GM21390 (cell line): ENCODE measurements around the gene TNFAIP8L2.

Experiments used
- ATAC-seq: cut with Tn5 transposase; IDR thresholded peaks from one replicate; pipeline ENCODE4 v1.9.1; 2021; ENCODE audit not compliant: unreplicated experiment

Gene TNFAIP8L2

GRCh38 chr1:151156515-151156819 is at the start of gene TNFAIP8L2:
Gene TNFAIP8L2, plus strand, starts transcription at chr1:151156649. Its CDS starts 2,049 bp downstream, at chr1:151158698.
- ATAC-seq: peak; percentile 76

DNA sequence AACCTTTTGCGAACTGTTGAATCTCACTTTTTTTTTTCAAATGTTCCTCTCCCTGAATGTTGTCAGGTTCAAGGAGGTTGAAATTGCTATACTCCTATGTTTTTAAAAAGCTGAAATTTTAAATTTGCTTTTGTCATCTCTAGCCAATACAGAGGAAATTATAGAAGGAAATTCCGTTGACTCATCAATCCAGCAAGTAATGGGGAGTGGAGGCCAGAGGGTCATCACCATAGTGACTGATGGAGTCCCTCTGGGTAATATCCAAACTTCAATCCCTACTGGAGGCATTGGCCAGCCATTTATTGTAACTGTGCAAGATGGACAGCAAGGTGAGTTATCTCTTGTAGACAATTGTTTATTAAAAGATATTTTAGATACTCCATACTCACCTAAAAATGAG is 49.6 kb upstream of the TNFAIP8L2 start:
- no peak for ATAC-seq

- no peak for ATAC-seq
These were observed 48.1 kb upstream of the TNFAIP8L2 start for GRCh38 chr1:151108331-151108730.

DNA sequence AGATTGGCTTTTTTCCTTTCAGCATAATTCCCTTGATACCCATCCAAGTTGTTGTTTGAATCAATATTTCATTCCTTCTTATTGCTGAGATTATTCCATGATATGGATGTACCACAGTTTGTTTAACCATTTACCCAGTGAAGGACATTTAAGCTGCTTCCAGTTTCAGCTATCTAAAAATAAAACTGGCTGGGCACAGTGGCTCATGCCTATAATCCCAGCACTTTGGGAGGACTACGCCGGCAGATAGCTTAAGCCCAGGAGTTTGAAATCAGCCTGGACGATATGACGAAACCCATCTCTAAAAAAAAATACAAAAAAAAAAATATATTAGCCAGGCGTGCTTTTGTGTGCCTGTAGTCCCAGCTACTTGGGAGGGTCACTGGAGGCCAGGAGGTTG is 42.6 kb upstream of the TNFAIP8L2 start:
- no peak for ATAC-seq

- no peak for ATAC-seq
These were observed 31.6 kb upstream of the TNFAIP8L2 start for GRCh38 chr1:151124763-151125403.

DNA sequence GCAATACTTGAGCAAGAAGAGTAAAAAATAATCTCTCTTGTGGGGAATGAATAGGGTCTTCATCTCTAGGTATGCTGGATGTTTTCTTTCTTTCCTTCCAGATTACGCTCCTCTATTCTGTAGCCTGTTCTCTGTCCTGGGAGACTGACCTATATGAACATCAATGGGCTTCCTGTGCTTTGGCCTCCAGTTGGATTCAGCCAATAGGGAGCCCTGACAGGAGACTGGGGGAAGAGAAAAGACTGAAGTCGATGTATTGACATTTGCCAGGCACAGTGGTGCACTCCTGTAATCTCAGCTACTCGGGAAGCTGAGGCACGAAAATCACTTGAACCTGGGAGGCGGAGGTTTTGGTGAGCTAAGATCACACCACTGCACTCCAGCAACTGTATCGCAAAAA is 27.6 kb upstream of the TNFAIP8L2 start:
- no peak for ATAC-seq

DNA sequence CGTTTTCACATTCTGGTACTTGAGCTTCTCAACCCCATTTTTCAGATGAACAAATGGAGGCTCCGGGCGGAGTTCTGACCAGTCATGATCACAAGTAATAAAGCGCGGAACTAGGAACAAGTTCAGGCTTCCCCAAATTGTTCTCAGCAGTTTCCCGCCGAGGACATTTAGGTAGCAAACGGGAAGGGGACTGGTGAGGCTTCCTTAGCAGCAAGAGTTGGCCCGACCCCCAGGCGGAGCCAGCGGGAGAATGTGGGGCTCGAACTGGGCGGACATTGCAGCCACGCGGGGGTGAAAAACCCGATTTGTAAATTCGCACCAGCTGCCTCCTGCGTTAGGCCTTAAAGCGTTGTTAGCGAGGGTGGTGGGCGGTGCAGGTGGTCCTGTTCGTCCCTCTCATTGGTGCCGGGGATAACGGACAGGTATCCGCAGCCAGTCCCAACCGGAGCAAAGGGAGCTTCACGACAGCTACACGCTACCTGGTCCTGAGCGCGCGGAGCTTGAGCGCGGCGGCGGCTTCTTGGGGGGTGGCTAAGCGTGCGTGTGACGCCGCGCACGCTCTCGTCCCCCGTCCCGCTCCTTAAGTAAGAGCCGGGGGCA is 25.4 kb upstream of the TNFAIP8L2 start:
- no peak for ATAC-seq

- no peak for ATAC-seq
These were observed 24.6 kb upstream of the TNFAIP8L2 start for GRCh38 chr1:151131701-151132334.

- ATAC-seq: no peak
These were observed 24.0 kb upstream of the TNFAIP8L2 start for GRCh38 chr1:151132335-151133017.

DNA sequence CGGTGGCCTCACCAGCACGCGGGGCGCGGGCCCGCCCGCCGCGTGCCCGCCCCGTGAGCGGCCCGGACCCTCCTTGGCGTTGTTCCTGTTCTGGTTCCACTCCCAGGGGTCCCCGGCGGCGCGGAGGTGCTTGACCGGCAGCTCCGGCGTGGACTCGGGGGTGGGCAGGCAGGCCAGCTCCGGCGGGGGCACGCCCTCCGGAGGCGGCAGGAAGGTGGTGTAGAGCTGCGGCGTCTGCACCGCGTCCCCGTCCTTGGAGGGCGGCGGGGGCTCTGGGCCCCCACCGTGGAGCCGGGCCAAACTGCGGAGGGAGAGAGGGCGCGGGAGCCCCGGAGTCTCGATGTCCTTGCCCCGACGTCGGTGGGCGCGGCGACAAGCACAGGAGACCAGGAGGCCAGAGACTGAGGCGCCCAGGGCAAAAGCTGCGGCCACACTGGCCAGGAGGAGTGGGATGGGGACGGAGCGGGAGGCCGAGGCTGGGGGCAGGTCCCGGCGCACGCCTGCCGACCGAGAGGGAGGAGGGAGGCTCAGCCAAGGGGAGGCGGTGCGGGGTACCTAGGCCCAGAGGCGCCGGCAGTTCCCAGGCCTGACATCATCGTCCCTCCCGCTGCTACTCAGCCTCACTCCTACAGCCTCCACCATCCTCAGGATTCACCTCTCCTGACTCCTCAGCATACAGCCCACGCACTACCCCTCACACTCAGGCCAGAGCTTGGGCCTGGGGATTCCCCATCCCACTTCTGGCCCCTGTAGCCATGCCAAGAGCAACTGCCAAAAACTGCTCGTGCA is 23.2 kb upstream of the TNFAIP8L2 start:
- ATAC-seq: no peak

GRCh38 chr1:151134396-151134795 is 22.1 kb upstream of the TNFAIP8L2 start:
- ATAC-seq: no peak

GRCh38 chr1:151134991-151135390 is 21.5 kb upstream of the TNFAIP8L2 start:
- ATAC-seq: no peak

DNA sequence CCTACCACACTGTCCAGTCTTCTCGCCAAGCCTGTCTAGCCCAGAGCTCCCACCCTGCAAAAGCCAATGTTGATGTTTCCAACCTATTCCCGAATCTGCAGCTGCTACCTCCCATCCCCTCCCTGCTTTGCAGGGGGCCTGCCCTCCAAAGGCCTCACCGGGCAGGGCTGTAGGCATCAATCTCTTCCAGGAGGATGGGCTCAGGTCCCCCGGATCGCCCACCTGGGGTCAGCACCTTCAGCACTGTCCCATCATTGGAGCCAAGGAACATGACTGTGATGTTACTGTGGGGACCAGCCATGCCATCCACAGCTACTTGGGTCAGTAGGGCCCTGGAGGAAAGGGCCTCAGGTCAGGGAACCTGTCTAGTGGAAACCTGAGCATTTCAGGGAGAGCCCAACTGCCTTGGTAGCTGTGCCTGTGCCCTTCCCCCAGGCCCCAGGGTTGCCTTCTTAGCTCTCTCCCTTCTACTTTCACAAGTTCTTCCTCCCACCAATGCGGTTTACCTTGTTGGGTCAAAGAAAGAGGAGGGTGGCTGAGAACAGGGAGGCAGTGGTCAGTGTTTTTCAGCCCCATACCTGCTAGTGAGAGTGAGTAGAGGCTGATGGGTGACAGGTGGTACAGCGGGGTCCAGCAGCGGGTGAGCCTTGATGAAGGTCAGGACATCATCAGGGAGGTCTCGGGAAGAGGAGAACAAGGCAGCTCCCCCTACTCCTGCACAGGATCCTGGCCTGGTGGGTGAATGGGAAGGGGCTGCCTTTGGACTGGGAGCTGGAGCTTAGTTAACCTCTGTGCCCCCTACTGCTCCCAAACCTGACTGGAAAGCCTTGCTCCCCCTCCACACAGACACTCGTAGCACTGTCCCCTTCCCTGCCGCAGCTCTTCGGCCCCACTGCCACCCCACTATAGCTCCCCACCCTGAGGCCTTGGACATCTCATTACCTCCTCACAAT is 20.7 kb upstream of the TNFAIP8L2 start:
- ATAC-seq: no peak

DNA sequence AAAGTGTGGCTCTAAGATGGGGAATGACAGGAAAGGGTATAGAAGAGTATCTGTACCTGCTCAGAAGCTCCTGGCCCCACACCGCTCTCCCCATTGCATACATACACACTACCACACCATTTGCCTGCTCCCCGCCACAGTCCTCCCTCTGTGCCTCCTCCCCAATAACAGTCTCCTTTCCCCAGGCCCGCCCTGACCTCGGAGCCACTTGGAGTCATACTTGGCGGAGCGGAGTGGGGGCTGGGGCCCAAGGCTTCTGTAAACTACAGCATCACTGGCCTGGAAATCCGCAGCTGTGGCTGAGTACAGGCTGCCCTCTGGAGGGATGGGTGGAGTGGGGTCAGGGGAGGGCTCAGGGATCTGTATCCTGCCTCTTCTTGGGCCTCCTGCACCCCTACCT is 18.7 kb upstream of the TNFAIP8L2 start:
- ATAC-seq: no peak

DNA sequence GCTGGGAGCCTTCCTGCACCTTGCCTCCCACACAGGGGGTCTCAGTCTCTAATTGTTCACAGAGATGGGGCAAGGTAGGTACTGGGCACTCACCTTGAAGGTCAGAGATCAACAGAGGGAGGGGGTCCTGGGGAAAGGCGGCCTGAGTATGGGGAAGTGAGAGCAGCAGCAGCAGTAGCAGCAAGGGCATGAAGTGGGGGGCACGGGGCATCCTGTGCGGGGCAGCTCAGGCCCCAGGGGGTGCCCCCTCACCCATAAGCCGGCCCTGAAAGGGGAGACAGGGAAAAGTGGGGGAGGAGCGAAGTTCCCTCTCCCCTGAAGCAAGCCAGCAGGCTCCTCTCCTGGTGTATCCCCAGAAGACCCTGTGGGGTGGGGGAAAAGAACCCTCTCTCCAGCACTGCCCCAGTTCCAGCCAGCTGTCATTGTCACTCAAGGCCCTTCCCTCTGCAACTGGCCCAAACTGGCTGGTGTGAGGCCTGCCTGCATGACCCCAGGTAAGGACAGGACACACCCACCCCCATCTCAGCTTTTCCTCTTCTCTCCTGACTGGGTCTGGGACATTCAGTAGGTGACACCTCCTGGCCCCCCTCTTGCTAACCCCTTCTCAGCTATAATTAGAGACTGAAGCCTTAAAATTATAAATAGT is 13.9 kb upstream of the TNFAIP8L2 start:
- no peak for ATAC-seq

- no peak for ATAC-seq
These were observed 13.4 kb upstream of the TNFAIP8L2 start for GRCh38 chr1:151143057-151143435.

- ATAC-seq: no peak
These were observed 12.5 kb upstream of the TNFAIP8L2 start for GRCh38 chr1:151143986-151144385.

DNA sequence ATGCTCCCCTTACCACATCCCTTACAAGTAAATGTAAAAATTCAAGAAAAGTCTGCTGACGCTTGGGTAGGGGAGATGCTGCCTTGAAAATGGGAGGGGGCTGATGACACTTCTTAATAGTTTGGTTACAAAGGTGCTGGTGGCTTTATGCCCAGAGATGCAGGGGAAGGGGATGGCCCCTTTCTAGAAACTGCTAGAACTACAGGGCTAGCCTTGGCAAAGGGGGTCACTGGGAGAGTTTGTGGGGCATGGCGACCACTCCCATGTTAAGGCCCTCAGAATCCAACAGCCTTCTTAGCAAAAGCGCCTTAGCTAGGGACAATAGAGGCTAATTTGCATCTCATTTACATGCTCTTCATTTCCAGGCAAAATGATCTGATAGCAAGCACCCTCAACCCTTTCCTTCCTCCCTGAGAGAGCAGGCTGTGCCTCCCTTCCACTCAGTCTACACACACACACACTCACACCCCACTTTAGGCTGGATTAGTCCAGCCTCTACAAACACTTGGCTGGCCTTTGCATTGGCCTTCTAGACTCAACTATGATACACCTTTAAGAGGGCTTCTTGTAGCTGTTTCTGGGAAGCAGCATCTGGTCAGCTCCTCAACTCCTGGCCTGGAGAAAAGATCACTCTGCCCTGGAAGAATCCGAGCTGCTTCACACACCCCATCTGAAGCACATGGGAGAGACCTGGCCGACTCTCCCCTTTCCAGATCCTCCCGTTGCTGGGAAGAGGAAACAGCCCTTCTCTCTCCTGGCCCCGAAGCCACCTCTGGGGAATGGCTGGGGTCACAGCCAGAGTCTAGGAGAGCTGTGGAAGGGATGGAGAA is 11.8 kb upstream of the TNFAIP8L2 start:
- no peak for ATAC-seq
